ENCODE results near the gene YY1.

Gene YY1

DNA sequence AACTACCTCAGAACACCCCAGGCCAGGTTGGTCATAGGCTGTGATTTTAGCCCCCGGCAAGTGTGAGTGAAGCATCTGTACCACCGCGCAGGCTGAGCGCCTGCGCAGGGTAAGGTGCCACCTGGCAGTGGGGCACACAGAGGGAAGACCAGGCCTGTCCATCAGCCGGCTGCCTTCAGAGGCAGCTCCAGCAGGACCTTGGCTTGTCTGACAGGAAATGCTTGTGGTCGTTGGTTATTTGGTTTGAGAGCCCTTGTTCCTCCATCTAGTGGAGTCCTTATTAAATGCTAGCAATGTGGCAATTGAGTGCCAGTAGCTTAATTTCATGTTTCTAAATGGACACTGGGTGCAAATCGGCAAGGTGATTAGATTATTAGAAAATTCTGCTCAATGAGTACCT, 39.8 kb downstream of the YY1 start:
- Histone ChIP-seq H3K4me1 (ENCODE audit: insufficient read depth, low read length, poor library complexity, severe bottlenecking) (peaks cover 13% of the 10 kb centered on the region), H4K20me1 (ENCODE audit: insufficient read depth, low read length, poor library complexity, severe bottlenecking) (peaks cover 87% of the 10 kb centered on the region), H3K36me3 (ENCODE audit: insufficient read depth, low read length) (peaks cover 88% of the 10 kb centered on the region), H3K27me3 (ENCODE audit: insufficient read depth, low read length, poor library complexity, severe bottlenecking) (no peaks in the 10 kb centered on the region), H3K9me3 (ENCODE audit: insufficient read depth, low read depth, low read length) (no peaks in the 10 kb centered on the region), H3K4me3 (ENCODE audit: low read length, poor library complexity, severe bottlenecking) (no peak overlapping the region), H2AFZ (ENCODE audit: low read length) (no peak overlapping the region), H3K9me2 (replicated peaks; ENCODE audit: low read depth, low read length) (no peaks in the 10 kb centered on the region), H3K79me2 (ENCODE audit: insufficient read depth, low read length) (peaks cover 92% of the 10 kb centered on the region), H3K9ac (ENCODE audit: low read depth, low read length, poor library complexity, severe bottlenecking) (no peak overlapping the region), H3K4me2 (ENCODE audit: low read depth, low read length, poor library complexity, severe bottlenecking) (peak overlapping the region; percentile 30), H3F3A (ENCODE audit: low read depth) (peaks cover 3% of the 10 kb centered on the region; the same call in 1 of the 2 replicates)
- TF ChIP-seq EZH2phosphoT487 (IDR thresholded peaks at IDR 0.05; ENCODE audit: borderline replicate concordance) (no peak), CTCF (conservative IDR thresholded peaks at IDR 0.05; ENCODE audit: low read length) (peak; percentile 45; the same call in 1 of the 2 replicates)

DNA sequence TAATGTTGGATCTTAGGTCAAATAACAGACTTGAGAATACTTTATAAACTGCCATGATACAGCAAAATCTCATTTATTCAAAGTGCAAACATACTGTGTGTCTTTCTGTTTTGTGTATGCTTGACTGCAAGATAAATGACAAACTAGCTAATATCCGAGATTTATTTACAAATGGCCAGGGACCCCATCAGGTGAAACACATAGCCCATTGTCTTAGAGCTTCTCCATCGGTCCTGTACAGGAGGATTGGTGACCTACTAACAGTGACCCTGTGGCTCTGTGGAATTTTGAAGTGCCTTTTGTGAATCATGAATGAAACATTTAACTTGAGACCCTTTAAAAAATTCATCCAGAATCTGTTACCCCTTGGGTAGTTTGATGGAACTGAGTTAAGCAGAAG, 40.2 kb downstream of the YY1 start:
- Histone ChIP-seq H3K4me1 (ENCODE audit: insufficient read depth, low read length, poor library complexity, severe bottlenecking) (peaks cover 13% of the 10 kb centered on the region), H3K4me3 (ENCODE audit: low read length, poor library complexity, severe bottlenecking) (no peak overlapping the region), H3K9me3 (ENCODE audit: insufficient read depth, low read depth, low read length) (no peaks in the 10 kb centered on the region), H3F3A (ENCODE audit: low read depth) (peaks cover 3% of the 10 kb centered on the region; the same call in 1 of the 2 replicates), H3K36me3 (ENCODE audit: insufficient read depth, low read length) (peaks cover 84% of the 10 kb centered on the region), H3K4me2 (ENCODE audit: low read depth, low read length, poor library complexity, severe bottlenecking) (peak overlapping the region; percentile 30), H3K9ac (ENCODE audit: low read depth, low read length, poor library complexity, severe bottlenecking) (no peak overlapping the region), H3K27me3 (ENCODE audit: insufficient read depth, low read length, poor library complexity, severe bottlenecking) (no peaks in the 10 kb centered on the region), H4K20me1 (ENCODE audit: insufficient read depth, low read length, poor library complexity, severe bottlenecking) (peaks cover 83% of the 10 kb centered on the region), H3K79me2 (ENCODE audit: insufficient read depth, low read length) (peaks cover 87% of the 10 kb centered on the region), H2AFZ (ENCODE audit: low read length) (no peak overlapping the region), H3K9me2 (replicated peaks; ENCODE audit: low read depth, low read length) (no peaks in the 10 kb centered on the region)
- no peak; the same call in 1 of the 2 replicates for TF ChIP-seq CTCF (conservative IDR thresholded peaks at IDR 0.05; ENCODE audit: low read length)
- no peak for TF ChIP-seq EZH2phosphoT487 (IDR thresholded peaks at IDR 0.05; ENCODE audit: borderline replicate concordance)

- H3K36me3 ChIP-seq (ENCODE audit: insufficient read depth, low read length) = peaks cover 79% of the 10 kb centered on the region
- no peaks in the 10 kb centered on the region for H3K27me3 ChIP-seq (ENCODE audit: insufficient read depth, low read length, poor library complexity, severe bottlenecking)
- H3K4me3 ChIP-seq (ENCODE audit: low read length, poor library complexity, severe bottlenecking) = no peak overlapping the region
- H4K20me1 ChIP-seq (ENCODE audit: insufficient read depth, low read length, poor library complexity, severe bottlenecking) = peaks cover 81% of the 10 kb centered on the region
- no peak overlapping the region for H3K9ac ChIP-seq (ENCODE audit: low read depth, low read length, poor library complexity, severe bottlenecking)
- peaks cover 3% of the 10 kb centered on the region; the same call in 1 of the 2 replicates for H3F3A ChIP-seq (ENCODE audit: low read depth)
- H2AFZ ChIP-seq (ENCODE audit: low read length) = no peak overlapping the region
- TF ChIP-seq EZH2phosphoT487 (IDR thresholded peaks at IDR 0.05; ENCODE audit: borderline replicate concordance) (no peak), CTCF (conservative IDR thresholded peaks at IDR 0.05; ENCODE audit: low read length) (no peak)
- no peak overlapping the region for H3K4me2 ChIP-seq (ENCODE audit: low read depth, low read length, poor library complexity, severe bottlenecking)
- peaks cover 83% of the 10 kb centered on the region for H3K79me2 ChIP-seq (ENCODE audit: insufficient read depth, low read length)
- H3K4me1 ChIP-seq (ENCODE audit: insufficient read depth, low read length, poor library complexity, severe bottlenecking) = peaks cover 13% of the 10 kb centered on the region
- no peaks in the 10 kb centered on the region for H3K9me3 ChIP-seq (ENCODE audit: insufficient read depth, low read depth, low read length)
- no peaks in the 10 kb centered on the region for H3K9me2 ChIP-seq (replicated peaks; ENCODE audit: low read depth, low read length)
These were observed 40.6 kb downstream of the YY1 start for GRCh38 chr14:100279563-100279962.

All from Loucy (cell line).